Endothelial cell of umbilical vein (primary cell): Measurements from ENCODE around the gene RAB36. TPM values are rescaled to one million over a fixed set of nuclear protein-coding genes. Genes with fewer than 3 reads are reported as not detected.

Source experiments
- BruUV-seq: library from RNA; stranded (reverse); fragments of 400-500 nt; replicated peaks from 2 replicates; lab custom pipeline; 2021; lab: Mats Ljungman, UMichigan
- CTCF ChIA-PET: fragments of 300-600, 350-600 bp; sonication (Branson Sonifier 250); formaldehyde crosslinking; loops from one replicate; lab custom pipeline; 2021; ENCODE audit warnings: antibody characterized with exemption, inconsistent platforms; lab: Charles Lee
- POLR2A ChIA-PET: fragments of 300-600, 350-600 bp; sonication (Branson Sonifier 250); formaldehyde crosslinking; loops from one replicate; lab custom pipeline; 2021; ENCODE audit warnings: antibody characterized with exemption, inconsistent platforms; lab: Charles Lee
- DNase-seq: peaks from one replicate; pipeline ENCODE4 v3.0.0-alpha.2; 2011; ENCODE audit warnings: low read depth, low spot score
- FAIRE-seq: peaks from 2 replicates; lab custom pipeline; 2011; peaks lifted over from hg19 to GRCh38; lab: Jason Lieb, UNC
- H2AFZ ChIP-seq: 2 replicates; pipeline ENCODE4 v1.6.0; 2012; ENCODE audit warnings: low read depth, low read length, control low read depth, inconsistent platforms
- H3K27ac ChIP-seq: 2 replicates; pipeline ENCODE4 v1.5.1; 2011; ENCODE audit warnings: low read depth, mild to moderate bottlenecking, control low read depth, low read length, moderate library complexity; ENCODE audit not compliant: insufficient read depth
- H3K27me3 ChIP-seq, 2 experiments: 2 replicates each; pipeline versions ENCODE4 v1.6.0 to v1.6.1; 2011; ENCODE audit warnings: low read length in 2 of 2, mixed read lengths in 1 of 2; ENCODE audit not compliant: control insufficient read depth in 2 of 2, insufficient read depth in 2 of 2
- H3K36me3 ChIP-seq, 2 experiments: 2 replicates in 1 of 2; 3 replicates in 1 of 2; pipeline ENCODE4 v1.5.1; 2011; ENCODE audit warnings: low read length in 2 of 2, mild to moderate bottlenecking in 1 of 2, moderate library complexity in 1 of 2; ENCODE audit not compliant: control insufficient read depth in 2 of 2, insufficient read depth in 2 of 2; ENCODE audit errors: extremely low read depth in 1 of 2
- H3K4me1 ChIP-seq: 3 replicates; pipeline ENCODE4 v1.5.1; 2011; ENCODE audit warnings: mild to moderate bottlenecking, low read length; ENCODE audit not compliant: control insufficient read depth, insufficient read depth; ENCODE audit errors: extremely low read depth
- H3K4me2 ChIP-seq: 2 replicates; pipeline ENCODE4 v1.6.1; 2011; ENCODE audit warnings: low read length, control low read depth, mixed read lengths; ENCODE audit not compliant: insufficient read depth
- H3K4me3 ChIP-seq, 3 experiments: fragments of 200-600 bp in 1 of 3; sonication (generic), shearing (Covaris generic) in 1 of 3; replicated peaks in 1 of 3; 2 replicates each; pipeline ENCODE4 v1.5.1; 2011 to 2016; ENCODE audit warnings: control low read depth in 3 of 3, low read length in 3 of 3, mild to moderate bottlenecking in 2 of 3, inconsistent platforms in 1 of 3, low read depth in 1 of 3, moderate library complexity in 1 of 3; ENCODE audit not compliant: insufficient read depth in 1 of 3
- H3K79me2 ChIP-seq: 2 replicates; pipeline ENCODE4 v1.6.0; 2012; ENCODE audit warnings: low read length, inconsistent platforms; ENCODE audit not compliant: control insufficient read depth, insufficient read depth
- H3K9ac ChIP-seq: replicated peaks from 2 replicates; pipeline ENCODE3; 2011; ENCODE audit warnings: low read length, control low read depth; ENCODE audit not compliant: insufficient read depth; ENCODE audit errors: extremely low read depth
- H3K9me1 ChIP-seq: replicated peaks from 3 replicates; pipeline ENCODE4 v1.6.0; 2011; ENCODE audit warnings: mild to moderate bottlenecking, low read length; ENCODE audit not compliant: control insufficient read depth, insufficient read depth; ENCODE audit errors: extremely low read depth
- H3K9me3 ChIP-seq: replicated peaks from 2 replicates; pipeline ENCODE4 v1.5.1; 2012; ENCODE audit warnings: low read length, inconsistent platforms; ENCODE audit not compliant: control insufficient read depth, insufficient read depth
- H4K20me1 ChIP-seq: replicated peaks from 2 replicates; pipeline ENCODE3; 2011; ENCODE audit warnings: mild to moderate bottlenecking, low read length; ENCODE audit not compliant: control insufficient read depth, insufficient read depth; ENCODE audit errors: extremely low read depth
- CTCF ChIP-seq, 2 donors: IDR thresholded peaks; 1 replicate in 1 of 2; 2 replicates in 1 of 2; pipeline ENCODE4 v1.5.1; 2011; ENCODE audit warnings: low read length in 2 of 2, mild to moderate bottlenecking in 2 of 2, moderate library complexity in 2 of 2, control low read depth in 1 of 2, inconsistent platforms in 1 of 2, low read depth in 1 of 2; ENCODE audit not compliant: insufficient read depth in 1 of 2; ENCODE audit errors: extremely low read depth in 1 of 2
- EZH2 ChIP-seq: IDR thresholded peaks from 2 replicates; pipeline ENCODE4 v1.6.1; 2012; ENCODE audit warnings: borderline replicate concordance, low read depth, mild to moderate bottlenecking, moderate library complexity, low read length, inconsistent platforms; ENCODE audit not compliant: severe bottlenecking
- GATA2 ChIP-seq: IDR thresholded peaks from 2 replicates; pipeline ENCODE4 v1.7.0; 2011; ENCODE audit warnings: low read depth, mild to moderate bottlenecking, moderate library complexity, mixed read lengths, low read length; ENCODE audit not compliant: insufficient read length, insufficient read depth
- MAX ChIP-seq: IDR thresholded peaks from 2 replicates; pipeline ENCODE4 v1.6.1; 2011; ENCODE audit not compliant: insufficient read depth, insufficient read length
- MYC ChIP-seq: IDR thresholded peaks from one replicate; pipeline ENCODE4 v1.6.1; 2011; ENCODE audit warnings: mild to moderate bottlenecking, low read depth, low read length
- POLR2A ChIP-seq: IDR thresholded peaks from 2 replicates; pipeline ENCODE4 v1.6.1; 2012; ENCODE audit warnings: low read depth, mild to moderate bottlenecking, control low read depth, low read length
- POLR2AphosphoS5 ChIP-seq: IDR thresholded peaks from 2 replicates; pipeline ENCODE4 v1.6.1; 2012; ENCODE audit warnings: low read depth, mild to moderate bottlenecking, control low read depth, low read length, moderate library complexity; ENCODE audit not compliant: insufficient read depth
- dilution Hi-C: fragments of 300-500 bp; cut with MboI; formaldehyde crosslinking; loops from one replicate; pipeline ENCODE4 v1.15.0; 2019; ENCODE audit warnings: low sequenced_read_pairs; ENCODE audit not compliant: extremely low pct_ligation_motif_present
- intact Hi-C: fragments of 100-400 bp; cut with micrococcal nuclease; formaldehyde crosslinking; loops from one replicate; pipeline ENCODE4 v1.10.0; 2022
- polyA plus RNA-seq, 4 experiments: library from polyadenylated mRNA; depleted of rRNA in 3 of 4; stranded (reverse) in 3 of 4; unstranded in 1 of 4; fragments of >200 nt; gene quantifications; 2 replicates each; pipeline versions ENCODE4 v1.2.1 to v1.2.3, GENCODE V29; 2011 to 2012; ENCODE audit warnings: missing spikeins in 1 of 4
- total RNA-seq: library from RNA; stranded (reverse); gene quantifications from 2 replicates; pipeline ENCODE4 v1.2.3, GENCODE V29; 2021

Gene RAB36
- total and polyA plus RNA-seq, 2 donors (not counting 3 experiments of a cell fraction or from before 2014, with no cell fraction given): 2.7 to 3.1 TPM

- Histone ChIP-seq H3K9me1 (no peaks in the 10 kb centered on the region), H3K36me3 (peaks cover 6 to 7% of the 10 kb centered on the region in 2 experiments), H2AFZ (no peak overlapping the region), H3K27me3 (no peaks in the 10 kb centered on the region), H3K9me3 (no peaks in the 10 kb centered on the region), H3K4me1 (peaks cover 15% of the 10 kb centered on the region), H3K79me2 (peaks cover 95% of the 10 kb centered on the region), H3K4me3 (no peak overlapping the region), H4K20me1 (peaks cover 13% of the 10 kb centered on the region), H3K27ac (no peak overlapping the region), H3K4me2 (no peak overlapping the region), H3K9ac (no peak overlapping the region)
- no peak for FAIRE-seq
- intact Hi-C loops (no loop called here), dilution Hi-C loops (no loop called here)
- DNase-seq: no peak
- ChIA-PET CTCF (interaction anchor here (0.8 kb wide), 1 partner anchor 89 kb away, joined by 3 read pairs; no protein-coding TSS in a partner anchor), POLR2A (no interaction called here)
- no TSS peak for BruUV-seq
- no peak for TF ChIP-seq GATA2
Measured at GRCh38 chr22:23192558-23192957, 47.3 kb downstream of the RAB36 start.

GRCh38 chr22:23193196-23193827 is 48.0 kb downstream of the RAB36 start:
- H3K4me2 ChIP-seq: no peak overlapping the region
- dilution Hi-C loops: no loop called here
- no peak overlapping the region for H3K9ac ChIP-seq
- no peak overlapping the region for H2AFZ ChIP-seq
- H3K9me1 ChIP-seq: no peaks in the 10 kb centered on the region
- H3K4me3 ChIP-seq: no peak overlapping the region
- no peaks in the 10 kb centered on the region for H3K9me3 ChIP-seq
- H3K36me3 ChIP-seq: peaks cover 4 to 7% of the 10 kb centered on the region in 2 experiments
- no TSS peak for BruUV-seq
- H4K20me1 ChIP-seq: peaks cover 13% of the 10 kb centered on the region
- POLR2A ChIA-PET: interaction anchor here (0.7 kb wide), 1 partner anchor 10 kb away, joined by 3 read pairs; no protein-coding TSS in a partner anchor
- no peaks in the 10 kb centered on the region for H3K27me3 ChIP-seq
- H3K27ac ChIP-seq: no peak overlapping the region
- H3K4me1 ChIP-seq: peaks cover 9% of the 10 kb centered on the region
- DNase-seq (no peak), FAIRE-seq (no peak)
- intact Hi-C loops: no loop called here
- H3K79me2 ChIP-seq: peaks cover 95% of the 10 kb centered on the region
- TF ChIP-seq POLR2AphosphoS5 (no peak), GATA2 (no peak), MAX (no peak), EZH2 (no peak), CTCF (IDR thresholded peaks at IDR 0.05; ENCODE audit: extremely low read depth in 1 of 2, insufficient read depth in 1 of 2, low read depth in 1 of 2, low read length in 2 of 2) (no peak), POLR2A (no peak), MYC (no peak)
- CTCF ChIA-PET: no interaction called here
